Fibroblast of mammary gland (primary cell): ENCODE data around the gene TRIM56.

Source experiments
- DNase-seq: peaks from one replicate; pipeline ENCODE4 v3.0.0-alpha.2; 2010; ENCODE audit warnings: low read depth
- H3K4me3 ChIP-seq: 2 replicates; pipeline ENCODE4 v1.5.1; 2011; ENCODE audit warnings: low read depth, mild to moderate bottlenecking, low read length, moderate library complexity; ENCODE audit not compliant: control insufficient read depth
- TF ChIP-seq, protein P1 (sequence below): conservative IDR thresholded peaks from 2 replicates; pipeline ENCODE4 v1.5.1; 2011; ENCODE audit warnings: low read depth, low read length, inconsistent platforms; ENCODE audit not compliant: control insufficient read depth, insufficient read depth

The TRIM56 gene

DNA sequence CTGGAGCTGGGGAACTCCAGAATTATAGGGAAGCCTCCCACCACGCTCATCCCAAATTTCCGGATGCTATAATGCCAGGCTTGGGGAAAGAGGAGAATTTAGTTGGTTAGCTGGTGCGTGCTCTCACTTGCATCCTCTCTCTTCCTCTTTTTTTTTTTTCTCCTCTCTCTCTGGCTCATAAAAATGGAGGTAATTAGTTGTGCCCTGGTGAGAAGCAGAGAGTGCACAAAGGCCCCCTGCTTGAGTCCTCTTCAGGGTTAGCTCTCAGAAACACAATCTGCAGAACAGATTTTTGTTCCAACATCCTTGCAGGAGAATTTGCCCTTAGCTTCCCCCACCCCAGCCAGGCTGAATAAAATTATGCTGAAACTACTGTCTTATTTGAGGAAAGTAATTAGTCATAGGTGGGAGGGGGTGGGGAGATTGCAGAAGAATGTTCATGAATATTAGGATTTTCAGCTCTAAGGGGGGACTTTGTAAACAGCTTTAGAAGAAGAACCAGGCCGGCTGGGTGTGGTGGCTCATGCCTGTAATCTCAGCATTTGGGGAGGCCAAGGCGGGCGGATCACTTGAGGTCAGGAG lies 49.2 kb downstream of the TRIM56 start:
- TF ChIP-seq, protein P1, sequence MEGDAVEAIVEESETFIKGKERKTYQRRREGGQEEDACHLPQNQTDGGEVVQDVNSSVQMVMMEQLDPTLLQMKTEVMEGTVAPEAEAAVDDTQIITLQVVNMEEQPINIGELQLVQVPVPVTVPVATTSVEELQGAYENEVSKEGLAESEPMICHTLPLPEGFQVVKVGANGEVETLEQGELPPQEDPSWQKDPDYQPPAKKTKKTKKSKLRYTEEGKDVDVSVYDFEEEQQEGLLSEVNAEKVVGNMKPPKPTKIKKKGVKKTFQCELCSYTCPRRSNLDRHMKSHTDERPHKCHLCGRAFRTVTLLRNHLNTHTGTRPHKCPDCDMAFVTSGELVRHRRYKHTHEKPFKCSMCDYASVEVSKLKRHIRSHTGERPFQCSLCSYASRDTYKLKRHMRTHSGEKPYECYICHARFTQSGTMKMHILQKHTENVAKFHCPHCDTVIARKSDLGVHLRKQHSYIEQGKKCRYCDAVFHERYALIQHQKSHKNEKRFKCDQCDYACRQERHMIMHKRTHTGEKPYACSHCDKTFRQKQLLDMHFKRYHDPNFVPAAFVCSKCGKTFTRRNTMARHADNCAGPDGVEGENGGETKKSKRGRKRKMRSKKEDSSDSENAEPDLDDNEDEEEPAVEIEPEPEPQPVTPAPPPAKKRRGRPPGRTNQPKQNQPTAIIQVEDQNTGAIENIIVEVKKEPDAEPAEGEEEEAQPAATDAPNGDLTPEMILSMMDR: no peak
- DNase-seq: peak; percentile 67
- H3K4me3 ChIP-seq: no peak overlapping the region

DNA sequence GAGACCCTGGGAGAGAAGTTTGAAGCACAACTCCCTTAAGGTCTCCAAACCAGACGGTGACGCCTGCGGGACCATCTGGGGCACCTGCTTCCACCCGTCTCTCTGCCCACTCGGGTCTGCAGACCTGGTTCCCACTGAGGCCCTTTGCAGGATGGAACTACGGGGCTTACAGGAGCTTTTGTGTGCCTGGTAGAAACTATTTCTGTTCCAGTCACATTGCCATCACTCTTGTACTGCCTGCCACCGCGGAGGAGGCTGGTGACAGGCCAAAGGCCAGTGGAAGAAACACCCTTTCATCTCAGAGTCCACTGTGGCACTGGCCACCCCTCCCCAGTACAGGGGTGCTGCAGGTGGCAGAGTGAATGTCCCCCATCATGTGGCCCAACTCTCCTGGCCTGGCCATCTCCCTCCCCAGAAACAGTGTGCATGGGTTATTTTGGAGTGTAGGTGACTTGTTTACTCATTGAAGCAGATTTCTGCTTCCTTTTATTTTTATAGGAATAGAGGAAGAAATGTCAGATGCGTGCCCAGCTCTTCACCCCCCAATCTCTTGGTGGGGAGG lies 52.5 kb downstream of the TRIM56 start:
- H3K4me3 ChIP-seq: no peak overlapping the region
- no peak for DNase-seq
- TF ChIP-seq, protein P1: no peak

DNA sequence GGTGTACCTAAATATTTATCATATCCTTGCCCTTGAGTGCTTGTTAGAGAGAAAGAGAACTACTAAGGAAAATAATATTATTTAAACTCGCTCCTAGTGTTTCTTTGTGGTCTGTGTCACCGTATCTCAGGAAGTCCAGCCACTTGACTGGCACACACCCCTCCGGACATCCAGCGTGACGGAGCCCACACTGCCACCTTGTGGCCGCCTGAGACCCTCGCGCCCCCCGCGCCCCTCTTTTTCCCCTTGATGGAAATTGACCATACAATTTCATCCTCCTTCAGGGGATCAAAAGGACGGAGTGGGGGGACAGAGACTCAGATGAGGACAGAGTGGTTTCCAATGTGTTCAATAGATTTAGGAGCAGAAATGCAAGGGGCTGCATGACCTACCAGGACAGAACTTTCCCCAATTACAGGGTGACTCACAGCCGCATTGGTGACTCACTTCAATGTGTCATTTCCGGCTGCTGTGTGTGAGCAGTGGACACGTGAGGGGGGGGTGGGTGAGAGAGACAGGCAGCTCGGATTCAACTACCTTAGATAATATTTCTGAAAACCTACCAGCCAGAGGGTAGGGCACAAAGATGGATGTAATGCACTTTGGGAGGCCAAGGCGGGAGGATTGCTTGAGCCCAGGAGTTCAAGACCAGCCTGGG lies 53.1 kb downstream of the TRIM56 start:
- TF ChIP-seq, protein P1: peak; percentile 42
- DNase-seq: peak; percentile 98
- no peak overlapping the region for H3K4me3 ChIP-seq

DNA sequence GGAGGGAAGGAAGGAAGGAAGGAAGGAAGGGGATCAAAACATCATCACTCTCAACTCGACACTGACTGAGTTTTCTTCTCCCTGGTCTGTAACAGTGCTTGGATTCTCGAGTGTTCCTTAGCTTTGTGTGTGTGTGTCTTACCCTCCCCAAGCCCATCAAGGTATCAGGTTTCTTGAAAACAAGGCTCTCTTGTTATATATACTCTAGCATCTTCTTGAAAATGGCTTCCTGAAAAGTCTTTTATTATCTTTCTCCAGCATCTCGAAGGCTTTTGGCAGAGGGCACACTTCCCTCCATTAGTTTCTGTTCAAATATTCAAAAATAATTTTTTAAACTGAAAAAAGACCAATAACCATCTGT lies 55.0 kb downstream of the TRIM56 start:
- H3K4me3 ChIP-seq: no peak overlapping the region
- TF ChIP-seq, protein P1: no peak
- peak; percentile 67 for DNase-seq

DNA sequence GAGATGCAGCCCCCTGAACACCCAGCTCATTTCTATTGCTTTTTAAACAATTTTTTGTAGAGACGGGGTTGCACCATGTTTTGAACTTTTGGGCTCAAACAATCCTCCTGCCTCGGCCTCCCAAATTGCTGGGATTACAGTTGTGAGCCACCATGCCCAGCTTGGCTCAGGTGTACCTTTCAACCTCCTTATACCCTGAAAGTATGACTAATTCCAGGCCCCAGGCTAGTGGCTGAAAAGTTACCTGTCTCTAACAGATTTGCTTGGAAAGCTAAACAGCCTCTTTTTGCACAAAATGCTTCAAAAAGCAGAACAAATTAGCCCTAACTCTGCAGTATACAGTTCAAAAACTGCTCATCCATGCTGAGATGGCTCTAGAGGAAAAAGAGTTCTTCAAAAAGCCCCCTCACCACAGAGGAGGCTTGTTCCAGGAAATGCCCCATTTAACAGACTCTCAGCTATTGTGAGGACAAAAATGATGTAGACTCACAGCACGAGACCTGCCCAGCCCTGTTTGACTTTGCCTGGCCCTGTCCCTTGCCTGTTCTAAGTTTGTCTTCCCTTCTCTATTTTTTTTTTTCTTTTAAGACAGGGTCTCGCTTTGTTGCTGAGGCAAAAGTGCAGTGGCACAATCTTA lies 55.6 kb downstream of the TRIM56 start:
- TF ChIP-seq, protein P1: no peak
- H3K4me3 ChIP-seq: no peak overlapping the region
- no peak for DNase-seq
